PFSK-1 (cell line): Measurements from ENCODE around the gene GPR17.

Source experiments
- FOXP2 ChIP-seq: optimal IDR thresholded peaks from 2 replicates; pipeline ENCODE3; 2011; ENCODE audit warnings: borderline replicate concordance, control low read depth, inconsistent platforms; ENCODE audit not compliant: insufficient read depth; ENCODE audit errors: extremely low read length, extremely low read depth
- POLR2AphosphoS5 ChIP-seq: IDR thresholded peaks from 2 replicates; pipeline ENCODE4 v1.6.1; 2012; ENCODE audit warnings: low read depth, mild to moderate bottlenecking, control low read depth, low read length, moderate library complexity
- SIN3A ChIP-seq: IDR thresholded peaks from 2 replicates; pipeline ENCODE4 v1.6.1; 2012; ENCODE audit warnings: mild to moderate bottlenecking, low read length, moderate library complexity, borderline replicate concordance; ENCODE audit not compliant: insufficient read depth
- TAF1 ChIP-seq: IDR thresholded peaks from 2 replicates; pipeline ENCODE4 v1.6.1; 2012; ENCODE audit warnings: low read length, control low read depth, borderline replicate concordance; ENCODE audit not compliant: insufficient read depth
- TF ChIP-seq, protein P1 (sequence below), 2 experiments: IDR thresholded peaks; 2 replicates each; pipeline versions ENCODE4 v1.6.1 to v1.8.0; 2011 to 2012; ENCODE audit warnings: low read depth in 2 of 2, low read length in 2 of 2, control low read depth in 1 of 2, inconsistent platforms in 1 of 2, mild to moderate bottlenecking in 1 of 2, moderate library complexity in 1 of 2; ENCODE audit not compliant: insufficient read depth in 1 of 2

The GPR17 gene

GRCh38 chr2:127656569-127657231, 10.7 kb downstream of the GPR17 start:
- TF ChIP-seq SIN3A (no peak), POLR2AphosphoS5 (no peak), TAF1 (no peak), FOXP2 (no peak)
- TF ChIP-seq, protein P1, sequence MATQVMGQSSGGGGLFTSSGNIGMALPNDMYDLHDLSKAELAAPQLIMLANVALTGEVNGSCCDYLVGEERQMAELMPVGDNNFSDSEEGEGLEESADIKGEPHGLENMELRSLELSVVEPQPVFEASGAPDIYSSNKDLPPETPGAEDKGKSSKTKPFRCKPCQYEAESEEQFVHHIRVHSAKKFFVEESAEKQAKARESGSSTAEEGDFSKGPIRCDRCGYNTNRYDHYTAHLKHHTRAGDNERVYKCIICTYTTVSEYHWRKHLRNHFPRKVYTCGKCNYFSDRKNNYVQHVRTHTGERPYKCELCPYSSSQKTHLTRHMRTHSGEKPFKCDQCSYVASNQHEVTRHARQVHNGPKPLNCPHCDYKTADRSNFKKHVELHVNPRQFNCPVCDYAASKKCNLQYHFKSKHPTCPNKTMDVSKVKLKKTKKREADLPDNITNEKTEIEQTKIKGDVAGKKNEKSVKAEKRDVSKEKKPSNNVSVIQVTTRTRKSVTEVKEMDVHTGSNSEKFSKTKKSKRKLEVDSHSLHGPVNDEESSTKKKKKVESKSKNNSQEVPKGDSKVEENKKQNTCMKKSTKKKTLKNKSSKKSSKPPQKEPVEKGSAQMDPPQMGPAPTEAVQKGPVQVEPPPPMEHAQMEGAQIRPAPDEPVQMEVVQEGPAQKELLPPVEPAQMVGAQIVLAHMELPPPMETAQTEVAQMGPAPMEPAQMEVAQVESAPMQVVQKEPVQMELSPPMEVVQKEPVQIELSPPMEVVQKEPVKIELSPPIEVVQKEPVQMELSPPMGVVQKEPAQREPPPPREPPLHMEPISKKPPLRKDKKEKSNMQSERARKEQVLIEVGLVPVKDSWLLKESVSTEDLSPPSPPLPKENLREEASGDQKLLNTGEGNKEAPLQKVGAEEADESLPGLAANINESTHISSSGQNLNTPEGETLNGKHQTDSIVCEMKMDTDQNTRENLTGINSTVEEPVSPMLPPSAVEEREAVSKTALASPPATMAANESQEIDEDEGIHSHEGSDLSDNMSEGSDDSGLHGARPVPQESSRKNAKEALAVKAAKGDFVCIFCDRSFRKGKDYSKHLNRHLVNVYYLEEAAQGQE (IDR thresholded peaks at IDR 0.05; ENCODE audit: insufficient read depth in 1 of 2, low read depth in 2 of 2, low read length in 2 of 2): no peak

GRCh38 chr2:127657232-127657595, 11.3 kb downstream of the GPR17 start:
- no peak for TF ChIP-seq TAF1
- TF ChIP-seq, protein P1 (IDR thresholded peaks at IDR 0.05; ENCODE audit: insufficient read depth in 1 of 2, low read depth in 2 of 2, low read length in 2 of 2): no peak
- TF ChIP-seq POLR2AphosphoS5: no peak
- no peak for TF ChIP-seq FOXP2
- TF ChIP-seq SIN3A: no peak

GRCh38 chr2:127658146-127658545, 12.2 kb downstream of the GPR17 start:
- TF ChIP-seq POLR2AphosphoS5: no peak
- TF ChIP-seq, protein P1 (IDR thresholded peaks at IDR 0.05; ENCODE audit: insufficient read depth in 1 of 2, low read depth in 2 of 2, low read length in 2 of 2): no peak

DNA sequence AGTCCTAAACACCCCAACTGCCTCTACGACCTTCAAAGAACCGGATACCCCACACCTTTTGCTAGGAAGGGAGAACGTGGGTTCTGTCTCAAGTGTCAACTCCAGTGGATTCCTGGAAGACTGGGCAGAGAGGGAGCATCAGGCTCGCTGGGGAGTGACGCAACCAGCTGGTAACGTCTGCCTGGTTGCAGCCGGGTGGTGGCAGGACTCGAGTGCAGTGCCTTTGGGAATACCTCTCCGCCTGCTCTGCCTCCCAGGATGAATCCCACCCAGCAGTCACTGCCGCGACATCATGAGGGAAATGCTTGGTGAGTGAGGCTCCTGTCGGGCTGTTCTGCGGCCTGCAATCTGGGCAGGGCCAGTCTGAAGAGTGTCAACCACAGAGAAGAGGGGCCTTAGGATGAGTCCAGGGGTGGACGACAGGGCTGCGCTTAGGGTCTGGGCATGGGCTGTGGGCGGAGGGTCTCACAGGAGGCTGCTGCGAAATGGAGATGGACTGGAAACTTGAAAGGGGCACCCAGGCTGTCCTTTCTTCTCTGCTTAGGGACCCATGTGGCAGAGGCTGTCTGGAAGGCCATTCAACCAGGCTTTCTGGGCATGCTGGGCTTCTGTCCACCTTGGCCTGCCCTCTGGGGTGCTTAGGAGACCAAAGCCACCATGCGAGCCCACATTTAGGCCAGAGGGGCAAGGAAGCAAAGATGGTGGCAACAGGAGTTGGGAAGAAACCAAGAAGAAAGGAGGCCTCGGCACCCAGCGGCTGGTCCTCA, 12.9 kb downstream of the GPR17 start:
- no peak for TF ChIP-seq TAF1
- TF ChIP-seq POLR2AphosphoS5: no peak
- TF ChIP-seq, protein P1 (IDR thresholded peaks at IDR 0.05; ENCODE audit: insufficient read depth in 1 of 2, low read depth in 2 of 2, low read length in 2 of 2): no peak
- TF ChIP-seq SIN3A: no peak
- no peak for TF ChIP-seq FOXP2
